Nucleus accumbens (tissue), 56 donors: ENCODE results near the gene ANKRD52.

Experiments
- DNase-seq, 56 donors: peaks; one replicate each; lab custom pipeline; 2025; lab: John Stamatoyannopoulos, UW

Gene ANKRD52

GRCh38 chr12:56258068-56258819 is at the start of gene ANKRD52:
Gene ANKRD52 (minus strand): TSS chr12:56258384. CDS start chr12:56258269, 115 bp downstream.
- DNase-seq = peak in 51 of 56 donors; percentile 24 to 84 (median 70)

- DNase-seq = no peak
These were observed 49.2 kb upstream of the ANKRD52 start for GRCh38 chr12:56307221-56307965.

- DNase-seq = no peak
These were observed 46.8 kb upstream of the ANKRD52 start for GRCh38 chr12:56304872-56305590.

DNA sequence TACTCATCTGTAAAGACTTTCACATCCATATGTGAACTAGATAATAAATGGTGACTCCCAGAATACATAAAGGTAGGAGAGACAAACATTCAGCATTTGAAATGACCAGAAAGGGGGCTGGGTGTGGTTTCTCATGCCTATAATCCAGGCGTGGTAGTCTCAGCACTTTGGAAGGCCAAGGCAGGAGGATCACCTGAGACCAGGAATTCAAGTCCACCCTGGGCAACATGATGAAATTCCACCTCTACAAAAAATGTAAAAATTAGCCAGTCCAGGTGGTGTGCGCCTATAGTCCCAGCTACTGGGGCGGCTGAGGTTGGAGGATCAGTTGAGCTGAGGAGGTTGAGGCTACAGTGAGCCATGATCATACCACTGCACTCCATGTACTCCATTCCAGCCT is 46.1 kb upstream of the ANKRD52 start:
- DNase-seq = no peak

- peak in 4 of 56 donors; percentile 32 to 64 (median 38) for DNase-seq
These were observed 42.7 kb upstream of the ANKRD52 start for GRCh38 chr12:56300644-56301464.

GRCh38 chr12:56299853-56300643 is 41.9 kb upstream of the ANKRD52 start, which contains the start of gene CS:
Gene CS (minus strand): TSS chr12:56300330. CDS start chr12:56300201, 129 bp downstream.
- peak; percentile 64 to 99 (median 96) for DNase-seq

DNA sequence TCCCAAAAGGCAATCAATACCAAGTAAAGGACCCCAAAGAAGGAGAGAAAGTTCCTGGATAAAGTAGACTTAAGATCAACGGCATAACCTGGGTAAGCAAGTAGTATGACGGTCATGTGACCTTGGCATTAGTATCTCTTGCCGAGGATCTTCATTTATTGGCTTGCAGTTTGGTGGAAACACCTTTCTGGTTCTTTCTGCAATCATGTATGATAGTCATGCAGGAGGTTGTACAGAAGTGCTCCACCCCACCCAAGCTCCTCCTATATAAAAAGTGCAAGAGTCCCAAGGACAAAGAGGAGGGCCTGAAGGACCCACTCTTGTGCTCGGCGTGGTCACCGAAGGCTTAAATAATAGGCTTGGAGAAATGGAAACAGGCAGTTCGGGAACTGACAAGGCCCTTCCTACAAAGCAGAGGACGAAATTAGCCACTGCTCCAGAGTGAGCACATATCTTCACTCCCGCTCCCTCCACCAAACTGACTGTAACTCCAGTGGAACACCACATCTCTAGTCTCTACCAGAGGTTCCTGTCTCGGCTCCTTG is 41.2 kb upstream of the ANKRD52 start:
- DNase-seq = peak in 2 of 56 donors; percentile 44

DNA sequence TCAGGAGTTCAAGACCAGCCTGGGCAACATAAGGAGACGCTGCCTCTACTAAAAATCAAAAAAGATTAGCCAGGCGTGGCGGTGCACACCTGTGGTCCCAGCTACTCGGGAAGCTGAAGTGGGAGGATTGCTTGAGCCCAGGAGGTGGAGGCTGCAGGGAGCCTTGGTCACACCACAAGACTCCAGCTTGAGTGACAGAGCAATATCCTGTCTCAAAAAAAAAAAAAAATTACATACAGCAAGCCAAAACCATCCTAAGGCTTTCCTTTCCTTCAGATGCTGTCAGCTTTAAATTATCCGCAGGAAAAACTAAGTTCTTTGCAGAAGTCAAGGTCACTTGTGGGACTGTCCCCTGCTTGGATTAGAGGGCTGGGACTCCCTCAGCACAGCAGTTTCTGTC is 40.6 kb upstream of the ANKRD52 start:
- no peak for DNase-seq

DNA sequence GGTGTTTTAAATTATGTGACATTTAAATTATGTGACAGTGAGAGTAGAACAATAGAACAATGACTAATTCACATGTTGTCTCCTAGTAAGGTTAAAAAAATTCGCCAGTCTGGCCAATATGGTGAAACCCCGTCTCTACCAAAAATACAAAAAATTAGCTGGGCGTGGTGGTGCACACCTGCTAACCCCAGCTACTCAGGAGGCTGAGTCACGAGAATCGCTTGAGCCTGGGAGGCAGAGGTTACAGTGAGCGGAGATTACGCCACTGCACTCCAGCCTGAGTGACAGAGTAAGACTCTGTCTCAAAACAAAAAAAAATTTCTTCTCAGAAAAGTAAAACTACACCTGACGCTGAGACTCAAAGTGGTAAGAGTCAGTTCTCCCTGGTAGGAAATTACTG is 39.2 kb upstream of the ANKRD52 start:
- peak in 1 of 56 donors; percentile 14 for DNase-seq

- no peak for DNase-seq
These were observed 38.1 kb upstream of the ANKRD52 start for GRCh38 chr12:56296295-56296694.

- DNase-seq = no peak
These were observed 35.6 kb upstream of the ANKRD52 start for GRCh38 chr12:56293795-56294194.

- no peak for DNase-seq
These were observed 30.7 kb upstream of the ANKRD52 start for GRCh38 chr12:56288705-56289387.

DNA sequence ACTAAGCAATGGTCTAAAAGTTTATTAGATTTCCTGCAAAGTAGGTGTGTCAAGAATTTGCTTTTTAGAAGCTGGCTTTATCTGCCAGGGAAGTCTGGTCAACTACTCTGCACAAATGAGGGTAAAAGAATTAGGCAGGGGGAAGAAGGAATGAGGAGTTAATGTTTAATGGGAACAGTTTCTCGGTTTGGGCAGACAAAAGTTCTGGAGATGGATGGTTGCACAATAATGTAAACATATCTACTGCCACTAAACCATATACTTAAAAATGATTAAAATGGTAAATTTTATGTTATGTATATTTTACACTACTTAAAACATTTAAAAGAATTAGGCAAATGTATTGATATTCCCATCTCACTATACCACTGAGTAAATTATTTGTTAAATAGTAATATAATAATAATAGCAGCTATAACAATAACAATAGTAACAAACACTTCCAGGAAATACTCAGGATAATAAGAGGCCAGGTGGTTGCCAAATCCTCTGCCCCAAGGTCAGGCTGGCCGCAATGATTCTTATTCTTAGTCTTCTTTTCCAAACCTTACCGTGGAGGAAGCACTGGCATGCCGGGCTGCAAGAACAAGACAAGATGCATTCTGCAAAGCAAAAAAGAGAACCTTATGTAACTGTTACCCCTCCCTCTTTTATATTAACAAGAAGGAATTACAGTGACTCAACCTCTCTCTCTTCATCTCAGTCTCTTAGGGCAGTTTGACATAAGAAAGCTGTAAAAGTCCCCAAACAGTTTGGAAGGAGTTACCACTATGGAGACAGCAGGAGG is 28.1 kb upstream of the ANKRD52 start:
- peak in 1 of 56 donors; percentile 2 for DNase-seq

GRCh38 chr12:56284263-56284662 is 26.1 kb upstream of the ANKRD52 start:
- DNase-seq = peak in 9 of 56 donors; percentile 3 to 28 (median 7)

- DNase-seq = no peak
These were observed 24.4 kb upstream of the ANKRD52 start for GRCh38 chr12:56282579-56282978.

GRCh38 chr12:56282030-56282429 is 23.8 kb upstream of the ANKRD52 start:
- no peak for DNase-seq

DNA sequence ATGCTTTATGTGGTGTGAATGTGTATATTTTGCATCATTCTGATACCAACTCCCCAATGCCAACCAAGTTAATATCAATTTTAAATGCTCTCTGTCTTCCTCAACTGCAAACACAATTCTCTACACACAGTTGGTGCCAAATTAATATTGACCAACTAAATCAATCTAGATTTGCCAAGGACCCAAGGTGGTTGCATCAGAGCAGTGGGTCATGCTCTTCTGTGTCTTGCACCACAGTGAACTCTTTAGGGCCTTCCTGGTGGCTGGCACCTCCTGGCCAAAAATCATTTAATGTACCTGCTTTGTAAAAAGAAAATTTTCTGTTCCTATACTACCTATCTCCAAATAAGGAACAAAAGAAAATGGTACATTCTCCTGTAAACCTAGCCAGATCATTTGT is 22.7 kb upstream of the ANKRD52 start:
- no peak for DNase-seq

DNA sequence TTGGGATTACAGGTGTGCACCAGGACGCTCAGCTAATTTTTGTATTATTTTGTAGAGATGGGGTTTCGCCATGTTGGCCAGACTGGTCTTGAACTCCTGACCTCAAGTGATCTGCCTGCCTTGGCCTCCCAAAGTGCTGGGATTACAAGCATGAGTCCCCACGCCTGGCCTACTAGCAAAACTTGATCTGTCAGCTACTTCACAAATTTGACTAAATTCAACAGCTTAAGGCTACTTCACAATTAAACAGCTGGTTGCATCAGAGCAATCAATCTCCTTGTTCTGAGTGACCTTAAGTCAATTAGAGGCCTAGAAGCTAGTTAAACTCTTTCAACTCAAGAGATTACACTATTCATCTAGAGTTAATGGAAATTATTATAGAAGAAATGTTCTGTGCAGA is 20.7 kb upstream of the ANKRD52 start:
- DNase-seq = no peak
